Activated CD4-positive, alpha-beta T cell treated with anti-CD3 and anti-CD28 coated beads, Interleukin-2, Interleukin-6, amounts not matched to agents 100 ng/mL and 50 ng/mL, durations not matched to agents 16 hours and 8 hours (primary cell): ENCODE results near the gene PPP1R1B.

Experiments used
- DNase-seq: peaks from one replicate; pipeline ENCODE4 v3.0.0-alpha.2; 2020

Gene PPP1R1B

DNA sequence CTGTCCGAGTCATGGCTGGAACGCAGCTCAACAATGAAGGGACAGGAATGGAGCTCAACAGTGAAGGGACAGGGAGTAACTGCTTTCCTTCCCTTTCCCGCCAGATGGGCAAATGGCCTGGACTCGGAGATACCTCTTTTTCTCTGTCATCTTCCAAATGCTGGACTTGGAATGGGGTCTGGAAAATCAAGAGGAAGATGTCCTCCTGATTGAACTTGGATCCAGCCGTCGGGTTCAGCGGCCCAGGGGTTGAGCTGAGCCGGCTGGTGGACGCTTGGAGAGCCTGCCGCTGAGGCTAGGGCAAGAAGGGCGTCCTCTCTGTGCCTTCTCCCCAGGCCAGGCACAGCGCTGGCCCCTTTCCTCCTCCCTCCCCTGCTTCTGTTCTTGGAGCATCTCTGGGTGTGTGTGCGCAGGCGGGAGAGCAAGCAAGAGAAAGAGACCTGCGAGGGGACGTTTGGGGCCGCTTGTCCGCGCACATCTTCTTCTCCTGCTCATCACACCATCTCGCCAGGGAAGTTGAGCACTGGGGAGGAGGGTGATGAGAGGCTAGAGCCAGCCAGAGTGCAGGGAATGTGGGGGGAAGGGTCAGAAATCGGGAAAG, 25.7 kb upstream of the PPP1R1B start:
- no peak for DNase-seq

DNA sequence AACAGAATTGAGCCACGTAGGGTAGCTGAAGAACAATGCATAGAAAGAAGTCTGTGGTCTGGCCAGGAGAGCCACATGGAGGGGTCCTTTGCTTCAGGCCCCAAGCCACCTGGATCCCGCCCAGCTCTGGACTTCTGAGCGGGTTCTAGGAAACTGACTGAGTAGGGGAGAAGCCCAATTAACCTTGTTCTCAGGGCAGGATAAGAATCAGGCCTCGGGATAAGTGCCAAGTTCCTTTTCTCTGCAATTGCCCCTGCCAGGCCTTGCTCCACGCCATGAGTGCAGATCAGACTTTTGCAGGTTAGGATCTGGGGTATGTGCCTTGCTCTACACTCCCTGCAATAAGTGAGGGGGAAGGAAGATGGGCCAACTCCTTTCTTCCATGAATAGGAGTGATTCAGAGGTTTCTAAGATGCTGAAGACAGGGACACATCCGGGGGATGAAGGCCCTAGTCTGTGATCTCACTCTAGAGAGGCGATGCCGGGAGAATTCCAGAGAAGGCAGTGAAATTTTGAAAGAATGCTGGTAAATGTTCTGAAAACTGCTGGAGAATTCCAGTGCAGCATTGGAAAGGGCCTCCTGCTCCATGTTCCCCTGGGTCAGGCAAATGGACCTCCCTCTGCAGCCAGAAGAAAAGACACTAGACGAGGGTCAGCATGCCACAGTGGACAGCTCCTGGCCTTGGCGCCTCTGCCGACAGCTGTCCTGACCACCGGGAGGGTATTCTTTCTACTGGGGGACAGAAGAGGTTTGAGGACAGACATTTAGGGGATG, 24.8 kb upstream of the PPP1R1B start:
- DNase-seq: no peak

DNA sequence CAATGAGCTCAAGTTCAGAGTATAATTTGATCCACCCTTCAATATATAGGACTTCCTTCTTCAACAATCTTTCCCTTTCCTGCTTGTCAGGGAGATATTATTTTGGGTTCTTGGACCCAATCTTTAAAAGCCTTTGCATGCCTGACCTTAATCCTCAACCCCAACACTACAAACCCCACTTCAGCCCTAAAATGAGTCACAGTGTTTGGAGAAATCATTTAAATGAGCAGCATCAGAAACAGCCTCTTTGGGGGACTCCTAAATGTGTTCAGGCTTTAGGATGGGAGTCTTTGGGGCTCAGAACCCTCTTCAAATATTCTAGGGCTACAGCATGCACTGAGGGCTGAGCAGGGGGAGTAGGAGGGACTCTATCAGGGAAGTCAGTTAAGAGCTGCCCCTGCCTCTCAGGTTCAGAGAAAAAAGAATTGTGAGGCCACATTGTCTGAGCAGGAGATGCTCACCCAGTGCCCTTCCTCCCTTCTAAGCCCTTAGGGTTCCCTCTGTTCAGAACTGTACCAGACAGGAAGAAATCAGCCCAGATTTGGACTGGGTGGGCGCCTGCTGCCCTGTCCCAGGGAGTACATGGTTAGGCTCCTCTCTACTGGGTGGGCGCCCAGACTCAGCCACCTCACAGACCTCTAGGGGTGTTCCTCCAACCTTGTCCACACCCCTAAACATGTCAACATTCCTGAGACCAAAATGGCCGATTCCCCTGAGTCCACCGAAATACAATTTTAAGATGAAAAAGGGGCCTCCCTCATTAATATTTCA, 24.0 kb upstream of the PPP1R1B start:
- DNase-seq: no peak

DNA sequence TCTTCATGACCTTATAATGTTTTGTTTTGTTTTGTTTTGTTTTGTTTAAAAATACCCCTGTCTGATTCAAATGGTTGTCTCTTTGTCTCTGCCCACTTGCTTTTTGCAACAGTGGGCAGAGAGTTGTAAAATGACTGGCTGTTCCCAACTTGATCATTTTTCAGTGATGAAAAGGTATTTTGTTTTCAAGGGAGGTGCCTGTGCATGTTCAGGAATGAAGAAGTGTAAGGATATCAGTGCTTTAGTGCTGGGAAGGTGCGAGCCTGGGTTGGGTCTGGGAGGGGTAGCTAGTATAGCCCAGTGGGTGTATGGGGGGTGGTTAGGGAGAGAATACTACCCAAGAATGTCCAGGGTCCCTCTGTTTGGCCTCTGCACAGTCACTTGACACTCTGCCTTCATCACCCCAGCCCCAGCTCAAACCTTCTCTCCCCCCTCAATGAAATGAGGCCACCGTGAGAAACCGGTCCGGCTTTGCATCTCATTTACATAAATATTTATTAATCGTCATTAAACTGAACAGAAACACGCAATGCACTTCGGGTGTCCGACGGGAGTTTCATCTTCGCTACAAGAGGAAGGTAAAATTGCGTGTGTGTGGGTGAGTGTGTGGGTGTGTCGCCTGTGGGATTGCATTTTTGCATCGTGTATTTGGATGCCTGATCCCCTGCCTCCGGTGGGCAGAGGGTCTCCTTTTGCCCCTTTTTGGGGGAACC, 23.3 kb upstream of the PPP1R1B start:
- DNase-seq: no peak

DNA sequence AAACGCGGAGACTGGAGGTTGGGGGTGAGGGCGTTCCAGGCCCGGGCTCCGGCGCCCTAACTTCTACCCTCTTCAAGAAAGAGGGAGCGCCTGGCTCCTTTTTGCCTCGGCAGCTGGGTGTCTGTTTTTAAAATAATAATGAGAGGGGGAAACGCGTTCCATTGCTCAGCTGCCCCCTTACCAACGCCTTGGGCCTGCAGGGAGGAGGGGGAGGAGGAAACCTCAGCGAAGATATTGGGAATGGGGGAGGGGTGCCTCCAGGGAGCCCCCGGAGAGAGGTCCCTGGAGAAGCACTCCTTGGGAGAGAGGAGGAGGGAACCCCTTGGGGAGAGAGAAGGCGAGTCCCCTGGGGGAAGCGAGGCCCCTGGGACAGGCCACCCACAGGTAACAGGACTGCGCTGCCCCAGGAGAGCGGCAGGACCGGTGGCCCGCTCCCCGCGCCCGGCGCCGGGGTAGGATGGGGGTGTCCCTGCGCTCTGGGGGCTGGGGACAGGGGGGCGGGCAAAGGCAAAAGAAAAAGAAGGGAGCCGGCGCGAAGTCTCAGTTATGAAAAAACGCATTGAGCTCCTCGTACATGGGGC, 21.8 kb upstream of the PPP1R1B start:
- DNase-seq: no peak

DNA sequence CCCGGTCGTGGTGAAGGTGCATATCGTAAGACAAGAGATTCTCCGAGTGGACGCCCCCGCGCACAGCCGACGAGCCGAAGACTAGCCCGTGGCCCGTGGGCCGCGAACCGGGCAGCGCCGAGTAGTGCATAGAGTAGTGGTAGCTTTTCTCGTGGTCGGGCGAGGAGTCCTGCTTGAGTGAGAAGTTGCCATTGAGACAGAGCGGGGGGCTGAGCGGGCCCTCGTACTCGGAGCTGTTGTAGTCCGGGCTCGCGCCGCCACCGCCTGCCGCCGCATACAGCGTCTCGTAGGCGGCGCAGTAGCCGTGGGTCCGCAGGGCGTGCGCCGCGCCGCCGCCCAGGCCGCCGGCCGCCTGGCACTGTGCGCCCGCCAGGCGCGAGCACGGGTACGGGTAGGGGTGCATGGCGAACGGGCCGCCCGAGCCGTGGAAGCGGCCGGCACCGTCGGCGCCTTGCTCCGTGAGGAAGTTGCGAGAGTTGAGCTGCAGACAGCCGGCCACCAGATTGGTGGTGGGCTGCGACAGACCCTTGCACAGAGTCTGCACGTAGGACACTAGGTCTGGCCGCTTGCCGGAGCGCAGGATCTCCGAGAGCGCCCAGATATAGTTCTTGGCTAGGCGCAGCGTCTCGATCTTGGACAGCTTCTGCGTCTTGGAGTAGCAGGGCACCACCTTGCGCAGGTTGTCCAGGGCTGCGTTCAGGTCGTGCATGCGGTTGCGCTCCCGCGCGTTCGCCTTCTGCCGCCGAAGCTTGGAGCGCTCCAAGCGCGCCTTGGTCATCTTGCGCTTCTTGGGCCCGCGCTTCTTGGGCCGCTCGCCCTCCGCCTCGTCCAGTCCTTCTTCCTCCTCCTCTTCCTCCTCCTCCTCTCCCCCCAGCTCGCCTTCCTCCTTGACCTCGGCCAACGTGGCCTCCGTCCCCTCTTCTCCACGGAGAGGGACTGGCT, 21.0 kb upstream of the PPP1R1B start:
- DNase-seq: no peak

DNA sequence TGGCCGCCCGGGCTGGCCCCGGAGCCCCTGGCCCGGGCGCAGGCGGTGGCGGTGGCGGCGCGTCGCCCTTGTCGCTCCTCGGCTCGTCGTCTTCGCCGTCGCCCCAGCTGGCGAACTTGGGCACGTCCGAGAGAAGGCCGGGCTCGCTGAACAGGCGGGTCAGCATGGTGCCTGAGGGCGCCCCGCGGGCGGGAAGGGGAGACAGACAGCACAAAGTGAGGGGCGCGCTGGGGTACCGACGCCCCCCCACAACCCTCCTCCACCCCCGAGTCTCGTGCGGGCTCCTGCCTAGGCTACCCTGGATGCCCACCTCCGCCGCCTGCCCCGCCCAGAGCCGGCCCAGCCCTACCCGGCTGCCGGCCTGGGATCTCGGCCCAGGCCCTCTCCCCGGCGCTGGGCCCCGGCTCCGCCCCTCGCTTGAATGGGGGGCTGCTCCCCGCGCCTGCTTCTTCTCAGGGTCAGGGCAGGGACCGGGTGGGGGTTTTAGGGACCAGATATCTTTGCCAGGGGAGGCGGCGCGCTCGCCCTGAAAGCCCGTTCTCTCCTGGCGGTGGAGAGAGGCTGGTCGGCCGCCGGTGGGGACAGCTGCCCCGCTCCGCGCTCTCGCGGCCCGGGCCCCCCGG, 20.2 kb upstream of the PPP1R1B start:
- no peak for DNase-seq

DNA sequence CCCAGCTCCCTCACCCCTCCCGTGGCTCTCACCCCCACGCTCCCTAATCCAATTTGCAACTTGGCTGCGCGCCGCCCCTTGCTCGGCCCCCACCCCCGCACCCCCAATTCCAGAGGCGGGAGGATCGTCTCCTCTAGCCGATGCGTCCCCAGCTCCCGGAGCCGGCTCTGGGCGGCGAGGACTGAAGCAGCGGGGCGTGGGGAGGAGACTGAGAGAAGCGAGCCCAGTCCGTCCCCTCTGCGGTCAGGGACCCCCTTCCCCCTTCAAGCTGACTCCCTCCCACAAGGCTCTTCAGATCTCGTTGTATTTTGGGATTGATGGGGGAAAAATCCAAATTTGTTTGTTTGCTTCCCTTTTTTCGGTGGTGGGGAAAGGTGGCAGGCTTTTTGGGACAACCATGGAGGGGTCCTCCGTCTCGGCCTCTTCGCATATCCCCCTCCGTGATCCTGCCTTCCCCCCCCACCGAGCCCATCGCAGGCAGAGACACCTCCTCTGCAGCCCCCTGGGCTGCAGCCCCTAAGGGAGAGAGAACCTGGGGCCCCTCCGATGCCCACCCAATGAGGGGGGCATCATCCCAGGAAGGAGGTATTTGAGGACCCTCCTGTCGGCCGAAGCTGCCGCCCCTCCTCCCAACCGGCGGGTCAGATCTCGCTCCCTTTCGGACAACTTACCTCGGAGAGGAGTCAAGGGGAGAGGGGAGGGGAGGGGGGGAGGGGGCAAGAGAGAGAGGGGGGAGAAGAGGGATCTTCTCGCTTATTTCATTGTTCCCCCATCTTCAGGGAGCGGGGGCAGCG, 19.5 kb upstream of the PPP1R1B start:
- no peak for DNase-seq

DNA sequence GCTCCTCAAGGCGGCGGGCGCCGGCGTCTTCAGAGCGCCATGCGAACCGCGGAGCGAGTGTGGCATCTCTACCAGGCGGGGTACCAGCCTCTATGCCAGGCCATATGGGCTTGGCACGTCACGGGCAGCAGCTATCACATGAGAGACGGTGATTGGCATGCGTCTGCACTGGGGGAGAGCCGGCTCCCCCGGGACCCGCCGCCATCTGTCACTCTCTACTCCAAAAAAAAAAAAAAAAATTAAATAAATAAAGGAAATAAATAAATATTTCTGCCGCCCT, 19.0 kb upstream of the PPP1R1B start, which contains the start of gene NEUROD2:
Gene NEUROD2, minus strand, starts transcription at position 70 of the 280 bp plus-strand sequence. CDS start 1,321 bp downstream, outside the sequence.
- DNase-seq: no peak

DNA sequence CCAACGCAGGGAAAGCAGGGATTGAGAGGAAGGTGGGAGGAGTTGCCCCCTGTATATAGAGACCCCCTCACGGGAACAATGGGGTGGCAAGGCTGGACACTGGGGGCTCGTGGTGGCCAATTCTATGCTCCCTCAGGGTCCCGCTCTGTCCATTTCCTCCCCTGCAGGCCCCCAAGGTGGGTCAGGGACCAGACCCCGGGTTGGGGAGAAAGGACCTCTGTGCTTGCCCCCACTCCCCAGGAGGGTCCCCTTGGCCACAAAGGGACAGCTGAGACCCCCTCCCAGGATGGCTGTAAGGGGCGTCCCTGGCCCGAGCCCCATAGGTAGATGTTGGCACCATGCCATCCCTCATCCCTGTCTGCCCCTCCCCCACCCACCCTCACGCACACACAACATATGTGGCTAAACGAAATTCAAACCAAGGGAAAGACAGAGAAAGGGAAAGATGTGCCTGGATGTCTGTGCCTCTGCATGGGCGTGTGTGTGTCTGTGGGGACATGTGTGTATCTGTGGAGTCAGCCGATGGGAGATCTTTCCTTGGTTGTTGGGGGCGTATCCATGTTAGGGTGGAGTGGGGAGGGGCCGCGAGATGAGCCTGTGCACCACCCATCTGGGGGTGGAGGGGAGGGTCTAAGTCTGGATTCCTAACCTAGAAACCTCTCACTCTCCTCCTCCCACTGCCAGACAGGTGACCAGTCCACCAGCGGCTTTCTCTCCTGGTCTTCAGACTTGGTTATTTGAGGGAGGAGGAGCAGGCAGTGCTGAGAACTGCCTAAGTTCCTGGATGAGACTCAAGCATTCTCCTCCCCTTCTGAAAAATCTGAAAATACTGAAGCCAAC, 18.4 kb upstream of the PPP1R1B start:
- no peak for DNase-seq

DNA sequence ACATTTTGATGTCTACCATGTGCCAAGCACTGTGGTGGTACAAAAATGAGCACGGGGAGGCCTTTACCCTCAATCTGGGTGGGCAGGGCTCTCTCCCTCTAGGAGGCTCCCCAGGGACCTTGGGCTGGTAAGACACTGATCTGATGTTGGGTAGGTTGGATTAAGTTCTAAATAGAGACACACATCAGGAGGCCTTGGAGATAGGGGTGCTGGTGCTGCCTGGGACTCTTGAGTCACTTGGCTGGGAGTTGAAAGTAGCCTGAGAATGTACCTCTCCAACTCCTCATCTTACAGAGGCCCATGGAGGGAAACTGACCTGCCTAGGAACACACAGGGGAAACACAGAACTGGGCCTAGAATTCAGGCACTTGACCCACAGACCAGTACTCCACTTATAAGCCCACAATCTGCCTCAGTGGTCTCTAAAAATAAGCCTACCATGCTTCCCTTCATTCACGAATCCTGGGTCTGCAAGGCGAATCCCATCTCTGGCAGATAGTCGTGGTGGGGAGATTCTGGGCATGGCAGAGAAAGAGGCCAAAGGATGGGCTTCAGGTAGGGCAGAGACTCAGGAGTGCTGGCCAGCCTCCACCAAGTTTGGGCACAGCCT, 17.2 kb upstream of the PPP1R1B start:
- no peak for DNase-seq

DNA sequence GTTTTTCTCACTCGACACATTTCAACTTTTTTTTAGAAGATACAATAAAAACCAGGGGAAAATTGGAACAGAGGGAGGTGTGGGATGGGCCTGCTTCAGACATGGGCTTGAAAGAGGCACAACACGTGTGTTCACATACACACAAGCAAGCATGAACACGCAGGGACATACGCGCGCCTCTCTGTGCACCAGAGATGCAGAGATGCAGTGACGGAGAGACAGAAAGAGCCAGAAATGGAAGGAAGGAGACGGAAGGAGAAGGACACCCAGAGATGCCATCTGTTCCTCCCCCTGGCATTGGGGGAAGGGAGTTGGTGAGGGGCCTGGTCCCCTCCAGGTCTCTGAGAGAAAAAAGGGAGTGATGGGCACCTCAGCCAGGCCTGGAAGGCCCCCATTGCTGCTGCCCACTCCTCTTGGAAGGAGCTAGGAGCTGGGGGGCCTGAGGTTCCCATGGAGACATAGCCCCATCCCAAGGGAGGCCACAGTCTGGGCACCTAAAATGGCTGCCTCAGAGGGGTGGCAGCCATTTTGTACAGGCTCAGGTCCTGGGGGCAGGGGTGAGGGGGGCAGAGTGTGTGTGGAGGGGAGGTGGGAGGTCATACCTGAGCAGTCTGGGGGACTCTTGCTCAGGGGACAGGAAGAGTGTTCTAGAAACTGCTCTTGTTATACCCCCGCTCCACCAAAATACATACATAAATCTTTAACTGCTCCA, 15.2 kb upstream of the PPP1R1B start:
- DNase-seq: no peak

DNA sequence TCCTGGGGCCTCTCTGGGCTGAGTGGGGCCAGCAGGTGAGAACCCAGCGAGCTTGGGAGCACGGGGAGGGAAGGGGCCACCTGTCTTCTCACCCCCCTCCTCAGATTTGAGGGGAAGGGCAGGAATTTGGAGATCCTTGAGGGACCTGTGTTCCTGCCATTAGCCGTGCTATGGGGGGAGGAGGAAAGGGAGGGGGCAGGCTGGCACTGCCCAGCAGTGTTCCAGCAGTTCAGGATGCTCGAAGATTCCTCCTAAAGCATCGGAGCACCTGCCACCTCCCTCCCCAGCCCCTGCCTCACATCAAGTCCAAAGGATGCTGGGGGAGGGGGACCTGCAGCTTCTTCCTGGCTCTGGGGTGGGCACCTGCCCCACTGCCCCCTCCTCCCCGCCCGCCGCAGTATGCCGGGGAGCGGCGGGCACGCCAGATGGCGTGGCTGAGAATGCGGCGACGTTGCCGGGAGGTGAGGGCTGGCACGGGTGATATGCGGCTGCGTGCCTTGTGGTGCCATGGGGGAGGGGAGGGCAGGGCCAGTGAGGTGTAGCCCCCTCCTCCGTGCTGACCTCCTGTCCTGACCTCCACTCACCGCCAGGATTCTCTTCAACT, 14.4 kb upstream of the PPP1R1B start:
- DNase-seq: no peak

DNA sequence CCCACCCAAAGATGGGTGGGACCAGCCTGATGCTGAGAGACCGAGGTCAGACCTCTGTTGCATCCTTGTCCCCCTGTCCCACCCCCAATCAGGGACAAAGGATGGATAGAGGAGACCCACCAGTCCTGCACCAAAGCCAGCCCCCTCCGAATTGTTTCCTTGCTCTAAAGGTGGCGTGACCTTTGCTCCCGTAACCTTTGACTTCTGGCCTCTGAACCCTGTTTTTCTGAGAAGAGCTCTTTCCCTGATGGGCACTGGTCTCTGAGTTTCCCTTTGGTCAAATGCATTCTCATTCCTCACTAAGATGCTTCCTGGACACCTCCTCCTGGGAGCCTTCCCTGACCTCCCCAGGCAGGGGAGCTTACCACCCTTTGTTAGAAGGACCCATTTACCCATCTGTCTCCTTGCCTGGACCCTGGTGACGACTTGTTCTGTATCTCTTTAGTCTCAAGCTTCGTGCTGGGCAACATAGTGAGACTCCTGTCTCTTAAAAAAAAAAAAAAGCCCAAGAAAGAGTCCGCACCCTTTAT, 13.8 kb upstream of the PPP1R1B start:
- no peak for DNase-seq

DNA sequence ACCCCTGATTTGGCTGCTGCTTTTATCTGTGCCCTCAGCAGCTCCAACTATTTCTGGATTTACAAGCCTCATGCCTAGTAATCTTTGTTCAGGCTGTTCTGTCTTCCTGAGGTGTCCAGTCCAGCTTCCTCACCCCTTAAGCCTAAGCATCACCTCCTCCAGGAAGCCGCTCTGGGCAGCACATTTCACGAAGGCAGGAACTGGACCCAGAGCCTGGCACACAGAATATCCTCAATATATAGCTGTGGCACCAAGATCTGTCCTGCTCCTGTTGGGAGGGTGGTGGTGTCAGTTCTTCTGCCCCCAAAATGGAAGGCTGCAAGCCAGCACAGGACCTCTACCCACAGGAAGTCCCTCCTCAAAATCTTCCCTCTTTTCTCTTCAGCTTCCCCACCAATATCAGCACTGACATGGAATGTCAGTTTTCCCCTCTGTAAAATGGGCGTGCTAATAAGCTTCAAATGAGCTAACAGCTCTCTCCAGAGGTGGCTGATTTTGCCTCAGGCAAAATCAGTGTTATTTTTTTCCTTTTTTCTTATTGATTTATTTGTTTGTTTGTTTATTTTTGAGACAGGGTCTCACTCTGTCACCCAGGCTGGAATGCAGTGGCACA, 12.1 kb upstream of the PPP1R1B start:
- no peak for DNase-seq

DNA sequence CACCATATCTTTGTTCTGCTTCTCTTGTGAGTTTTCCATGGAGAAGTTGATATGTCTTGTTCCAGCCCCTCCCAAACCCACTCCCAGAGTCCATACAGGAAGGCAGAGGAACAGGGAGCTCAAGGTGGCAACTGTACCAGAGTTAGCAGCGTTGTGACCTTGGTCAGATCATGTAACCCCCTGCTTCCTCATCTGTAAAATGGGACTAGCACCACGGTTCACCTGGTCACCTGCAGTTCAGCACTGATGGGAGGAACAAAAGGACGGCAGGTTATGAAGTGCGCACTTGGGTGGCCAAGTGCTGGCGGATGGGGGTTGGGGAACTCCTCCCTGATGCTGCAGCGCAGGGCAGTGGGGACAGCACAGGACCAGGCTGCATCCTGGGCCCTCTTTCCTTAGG, 11.3 kb upstream of the PPP1R1B start:
- DNase-seq: no peak

DNA sequence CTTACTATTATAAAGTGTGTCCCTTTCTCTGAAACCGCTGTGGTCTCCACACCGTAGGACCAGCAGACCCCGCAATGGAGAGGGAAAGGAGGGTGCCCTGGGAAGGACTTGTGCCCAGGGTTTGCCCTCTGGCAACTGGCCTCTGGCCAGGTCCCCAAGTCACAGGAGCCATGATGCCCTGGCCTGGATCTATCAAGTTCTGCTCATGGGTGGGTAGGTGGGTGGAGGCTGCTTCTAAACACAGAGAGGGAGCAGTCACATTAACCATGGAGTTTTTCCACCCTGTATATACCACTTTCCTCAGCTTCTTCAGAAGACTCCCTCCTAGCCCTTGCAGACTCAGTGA, 9.7 kb upstream of the PPP1R1B start:
- no peak for DNase-seq
